MV-4-11 (cell line): Measurements from ENCODE around the gene SAFB.
"Not testable (repeated sequence)": the region's sequence is repeated elsewhere in the genome, so short reads cannot be mapped to it uniquely, and the experiment has no call there.

ENCODE experiments used
- DNase-seq: peaks from one replicate; lab custom pipeline; 2025; lab: John Stamatoyannopoulos, UW

SAFB gene

GRCh38 chr19:5686326-5686646, 63.4 kb downstream of the SAFB start:
- no peak for DNase-seq

- DNase-seq = peak; percentile 97
These were observed 63.9 kb downstream of the SAFB start for GRCh38 chr19:5686647-5687359.

DNA sequence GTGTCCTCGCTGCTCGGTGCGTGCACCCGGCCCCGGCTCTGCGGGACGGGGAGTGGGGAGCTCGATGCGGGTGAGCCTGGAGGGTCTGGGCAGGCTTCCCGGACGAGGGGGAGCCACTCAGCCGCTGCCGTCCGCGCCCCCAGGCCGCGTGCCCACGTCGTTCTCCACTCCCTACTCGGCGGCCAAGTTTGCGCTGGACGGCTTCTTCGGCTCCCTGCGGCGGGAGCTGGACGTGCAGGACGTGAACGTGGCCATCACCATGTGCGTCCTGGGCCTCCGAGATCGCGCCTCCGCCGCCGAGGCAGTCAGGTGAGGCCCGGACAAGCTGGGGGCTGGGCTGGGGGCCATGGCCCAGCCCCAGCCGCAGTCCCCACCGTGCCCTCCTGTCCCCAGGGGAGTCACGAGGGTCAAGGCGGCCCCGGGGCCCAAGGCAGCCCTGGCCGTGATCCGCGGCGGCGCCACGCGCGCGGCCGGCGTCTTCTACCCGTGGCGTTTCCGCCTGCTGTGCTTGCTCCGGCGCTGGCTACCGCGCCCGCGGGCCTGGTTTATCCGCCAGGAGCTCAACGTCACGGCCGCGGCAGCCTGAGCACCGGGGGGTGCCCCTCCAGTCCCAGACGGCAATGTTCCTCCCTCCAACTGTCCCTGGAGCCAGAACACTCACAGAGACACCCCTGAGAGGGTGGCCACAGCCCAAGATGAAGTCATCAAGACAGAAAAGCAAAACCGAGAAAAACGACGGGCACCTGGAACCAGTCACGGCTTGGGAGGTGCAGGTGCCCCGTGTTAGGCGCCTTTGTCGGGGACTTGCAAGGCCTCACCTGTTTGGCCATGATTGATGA, 64.7 kb downstream of the SAFB start:
- DNase-seq = no peak

GRCh38 chr19:5688262-5688881, 65.5 kb downstream of the SAFB start:
- not testable (repeated sequence) for DNase-seq

- DNase-seq = peak; percentile 97
These were observed 67.5 kb downstream of the SAFB start, which contains the start of gene RPL36 for GRCh38 chr19:5690125-5690954. TSS of gene RPL36 (plus strand) at chr19:5690295. CDS start at chr19:5690508, 213 bp downstream.

GRCh38 chr19:5690955-5691821, 68.3 kb downstream of the SAFB start:
- peak; percentile 33 for DNase-seq

GRCh38 chr19:5691822-5692722, 69.2 kb downstream of the SAFB start:
- peak; percentile 39 for DNase-seq

DNA sequence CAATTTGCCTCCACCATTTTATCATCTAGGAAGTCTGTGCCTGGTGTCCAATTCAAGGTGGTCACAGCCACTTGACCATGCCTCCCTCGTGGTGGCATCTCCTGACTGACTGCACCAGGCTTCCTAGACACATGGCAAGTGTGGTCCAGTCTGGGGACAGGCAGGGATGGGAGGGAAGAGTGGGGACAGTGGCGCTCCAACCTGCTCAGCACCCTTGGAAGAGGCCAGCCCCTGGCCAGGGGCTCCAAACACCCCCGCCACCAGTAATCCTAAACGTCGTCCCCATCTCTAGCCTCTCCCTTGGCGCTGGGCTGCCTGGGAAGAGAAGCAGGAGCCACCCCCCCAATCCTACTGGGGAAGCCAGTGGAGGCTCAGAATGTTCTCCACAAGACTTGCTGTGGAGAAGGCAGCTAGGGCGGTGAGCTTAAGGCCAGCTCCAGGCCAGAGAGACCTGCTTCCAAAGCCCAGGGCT, 69.9 kb downstream of the SAFB start:
- peak; percentile 26 for DNase-seq

DNA sequence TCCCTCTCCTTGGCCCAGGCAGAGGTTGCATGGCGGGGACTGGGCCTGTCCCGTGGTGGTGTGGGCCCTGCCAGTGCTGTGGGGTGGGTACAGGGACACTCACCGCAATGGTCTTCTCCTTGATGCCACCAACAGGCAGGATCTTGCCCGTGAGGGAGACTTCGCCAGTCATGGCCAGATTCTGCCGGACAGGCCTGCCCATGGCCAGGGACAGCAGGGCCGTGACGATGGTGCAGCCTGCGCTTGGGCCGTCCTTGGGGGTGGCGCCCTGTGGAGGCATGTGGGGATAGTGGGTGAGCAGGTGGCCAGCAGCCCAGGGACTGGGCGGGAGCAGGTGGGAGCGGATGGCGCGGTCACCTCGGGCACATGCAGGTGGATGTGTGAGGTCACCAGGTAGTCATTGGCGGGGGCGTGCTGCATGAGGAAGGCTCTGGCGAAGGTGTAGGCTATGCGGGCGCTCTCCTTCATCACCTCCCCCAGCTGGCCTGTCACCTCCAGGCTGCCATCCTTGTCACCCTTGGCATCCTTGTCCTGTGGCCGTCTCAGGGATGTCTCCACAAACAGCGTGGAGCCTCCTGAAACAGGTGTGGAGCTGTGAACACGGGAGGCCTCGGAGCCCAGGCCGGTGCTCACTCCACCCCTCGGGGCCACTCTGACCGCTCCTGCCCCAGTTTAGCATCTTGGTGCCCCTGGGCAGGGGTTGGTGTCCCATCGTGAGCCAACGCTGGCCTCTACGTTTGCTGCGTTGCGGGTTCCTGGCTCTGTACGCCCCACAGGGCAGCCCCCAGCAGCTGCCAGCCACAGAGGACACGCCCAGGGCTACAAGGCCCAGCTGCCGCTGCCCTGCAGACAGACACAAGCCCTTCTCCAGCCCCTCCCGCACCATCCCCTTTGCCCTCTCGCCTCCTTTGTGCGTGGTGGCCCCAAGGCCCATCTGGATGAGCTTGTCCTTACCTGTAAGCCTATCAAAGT, 70.6 kb downstream of the SAFB start:
- DNase-seq = no peak

GRCh38 chr19:5694167-5694955, 71.5 kb downstream of the SAFB start:
- DNase-seq = no peak

- no peak for DNase-seq
These were observed 72.2 kb downstream of the SAFB start for GRCh38 chr19:5694956-5695648.

DNA sequence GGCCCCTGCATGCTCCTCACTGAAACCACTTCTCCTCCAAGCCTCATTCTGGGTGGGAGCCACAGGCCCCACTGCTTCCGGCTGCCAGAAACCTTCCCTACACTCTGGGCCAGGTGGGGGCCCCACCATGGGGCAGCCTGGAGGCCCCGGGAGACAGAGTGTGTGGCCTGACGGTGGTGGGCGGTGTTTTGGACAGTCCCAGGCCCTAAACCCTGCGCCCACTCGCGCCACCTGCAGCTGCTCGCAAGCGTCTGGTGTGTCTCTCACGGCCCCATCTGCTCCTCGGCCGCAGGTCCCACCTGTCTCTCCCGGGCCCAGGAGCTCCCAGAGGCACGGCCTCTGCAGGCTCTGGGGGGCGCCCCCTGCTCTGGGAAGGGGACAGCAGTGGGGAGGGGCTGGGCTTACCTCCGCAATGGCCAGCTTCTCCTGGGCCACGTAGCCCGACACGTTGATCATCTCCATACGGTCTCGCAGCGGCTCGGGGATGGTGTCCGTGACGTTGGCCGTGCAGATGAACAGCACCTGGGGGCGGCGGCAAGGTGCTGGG, 72.8 kb downstream of the SAFB start:
- DNase-seq = no peak

- DNase-seq = no peak
These were observed 73.5 kb downstream of the SAFB start for GRCh38 chr19:5696196-5697021.

GRCh38 chr19:5697022-5697889, 74.4 kb downstream of the SAFB start:
- no peak for DNase-seq
